Aortic smooth muscle cell (primary cell): ENCODE measurements around the gene DLK1. TPM values are rescaled to one million over a fixed set of nuclear protein-coding genes. Genes with fewer than 3 reads are reported as not detected.

ENCODE experiments used
- total RNA-seq: library from RNA; depleted of rRNA; stranded (reverse); fragments of >200 nt; gene quantifications from 2 replicates; pipeline ENCODE4 v1.2.3, GENCODE V29; 2014

Gene DLK1
- not detected in 2 replicates for total RNA-seq

GRCh38 chr14:100726550-100727085 is at the start of gene DLK1:
Gene DLK1 (plus strand): TSS chr14:100726892. CDS start chr14:100727069, 177 bp downstream.

Other genes starting within 250 kb of the DLK1 start
- gene BEGAIN, start 139.5 kb upstream of the DLK1 start, total RNA-seq = 0.26 TPM in 1 of 2 replicates, not detected in the other
- 67.2 and 146 TPM in 2 replicates for gene MEG3, start 99.2 kb downstream of the DLK1 start, total RNA-seq
- gene RTL1, start 176.8 kb downstream of the DLK1 start, total RNA-seq = not detected in 2 replicates